Sciatic nerve (tissue), 2 donors: ENCODE measurements around the gene RBCK1. TPM values are rescaled to one million over a fixed set of nuclear protein-coding genes. Genes with fewer than 3 reads are reported as not detected.

Experiments
- ATAC-seq: fragments of 200-7000 bp; cut with Tn5 transposase; one replicate; pipeline ENCODE4 v1.9.1; 2020; ENCODE audit warnings: mild to moderate bottlenecking, moderate library complexity
- DNase-seq: peaks from one replicate; pipeline ENCODE4 v3.0.0-alpha.2; 2020; ENCODE audit warnings: low spot score
- intact Hi-C: fragments of 100-400 bp; cut with DNase I; formaldehyde crosslinking; loops from one replicate; pipeline ENCODE4 v1.14.2; 2022
- total RNA-seq: library from RNA; stranded (reverse); fragmentation: NEBNext Ultra II Directional; extraction: Animal tissue kit (Norgen Biotek cat#: 25700); gene quantifications from one replicate; pipeline ENCODE4 v1.2.1, GENCODE V29; 2021
- donor health status: DM: no; HTN: no; CAD: no.
- donor health status: DM: no; HTN: no; CAD: no.

The RBCK1 gene
- total RNA-seq, 1 donor from 2014 or later = 72.7 TPM

DNA sequence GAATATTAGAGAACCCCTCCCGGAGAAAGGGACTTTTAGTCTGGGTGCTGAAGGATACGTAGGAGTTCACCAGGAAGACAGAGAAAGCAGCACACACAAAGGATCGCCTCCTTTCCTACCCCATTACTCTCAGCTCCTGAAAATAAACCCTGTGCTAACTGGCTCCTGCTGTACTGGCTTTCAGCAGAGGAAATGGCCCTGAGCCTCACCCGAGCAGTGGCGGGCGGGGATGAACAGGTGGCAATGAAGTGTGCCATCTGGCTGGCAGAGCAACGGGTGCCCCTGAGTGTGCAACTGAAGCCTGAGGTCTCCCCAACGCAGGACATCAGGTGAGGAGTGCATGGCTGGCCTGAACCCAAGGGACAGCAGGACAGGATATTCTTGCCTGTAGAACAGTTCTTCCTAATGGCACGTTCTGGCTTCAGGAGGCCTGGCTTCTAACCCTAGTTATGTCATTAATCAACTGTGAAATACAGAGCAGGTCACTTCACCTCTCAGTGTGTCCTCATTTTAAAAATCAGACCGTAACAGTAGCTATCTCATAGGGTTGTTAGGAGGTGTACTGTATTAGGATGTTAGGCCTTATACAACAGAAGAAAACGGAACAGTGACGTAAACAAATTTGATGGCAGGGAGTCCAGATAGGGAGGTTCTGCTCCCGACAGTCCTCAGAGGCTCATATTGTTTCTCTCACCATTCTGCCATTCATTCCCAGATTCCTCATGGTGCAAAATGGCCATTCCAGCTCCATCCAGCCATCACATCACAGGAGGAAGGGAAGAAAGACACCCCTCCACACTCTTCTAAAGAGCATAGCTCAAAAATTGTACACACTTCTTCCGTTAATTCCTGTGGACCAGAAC lies 1.8 kb downstream of the RBCK1 start:
- no peak for ATAC-seq
- DNase-seq = no peak
- intact Hi-C loops = no loop called here

DNA sequence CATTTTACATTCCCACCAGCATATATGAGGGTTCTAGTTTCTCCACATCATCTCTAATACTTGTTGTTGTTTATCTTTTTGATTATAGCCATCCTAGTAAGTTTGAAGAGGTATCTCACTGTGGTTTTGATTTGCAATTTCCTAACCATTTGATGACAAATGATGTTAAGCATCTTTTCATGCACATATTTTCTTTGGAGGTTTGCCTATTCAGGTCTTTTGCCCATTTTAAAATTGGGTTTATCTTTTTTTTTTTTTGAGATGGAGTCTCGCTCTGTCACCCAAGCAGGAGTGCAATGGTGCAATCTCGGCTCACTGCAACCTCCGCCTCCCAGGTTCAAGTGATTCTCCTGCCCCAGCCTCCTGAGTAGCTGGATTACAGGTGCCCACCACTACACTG lies 4.0 kb downstream of the RBCK1 start:
- ATAC-seq = no peak
- intact Hi-C loops = no loop called here

DNA sequence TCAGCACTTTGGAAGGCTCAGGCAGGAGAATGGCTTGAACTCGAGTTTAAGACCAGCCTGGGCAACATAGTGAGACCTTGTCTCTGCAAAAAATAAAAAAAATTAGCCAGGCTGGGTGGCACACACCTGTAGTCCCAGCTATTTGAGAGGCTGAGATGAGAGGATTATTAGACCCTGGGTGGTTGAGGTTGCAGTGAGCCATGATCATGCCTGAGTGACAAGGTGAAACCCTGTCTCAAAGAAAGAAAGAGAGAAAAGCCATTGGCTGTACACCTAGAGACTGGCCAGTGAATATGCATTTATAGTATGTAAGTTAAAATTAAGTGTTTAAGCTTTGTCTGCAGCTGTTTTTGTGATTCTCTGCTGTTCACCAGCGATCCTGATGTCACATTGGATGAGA lies 6.1 kb downstream of the RBCK1 start:
- intact Hi-C loops = no loop called here
- DNase-seq (no peak), ATAC-seq (no peak)

More for the DNA sequence above, 4.0 kb downstream of the RBCK1 start:
- no peak for DNase-seq

DNA sequence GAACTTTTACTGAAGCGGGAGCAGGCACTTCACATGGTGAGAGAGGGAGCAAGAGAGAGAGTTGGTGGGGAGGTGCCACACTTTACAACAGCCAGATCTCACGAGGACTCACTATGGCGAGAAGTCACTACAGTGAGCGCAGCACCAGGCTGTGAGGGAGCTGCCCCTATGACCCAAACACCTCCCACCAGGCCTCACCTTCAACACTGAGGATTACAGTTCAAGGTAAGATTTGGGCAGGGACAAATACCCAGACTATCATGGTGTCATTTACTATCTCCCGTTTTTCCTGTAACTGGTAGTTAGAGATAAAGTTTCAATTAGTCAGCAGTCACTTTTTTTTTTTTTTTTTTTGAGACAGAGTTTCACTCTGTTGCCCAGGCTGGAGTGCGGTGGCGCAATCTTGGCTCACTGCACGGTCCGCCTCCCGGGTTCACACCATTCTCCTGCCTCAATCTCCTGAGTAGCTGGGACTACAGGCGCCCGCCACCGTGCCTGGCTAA lies 7.8 kb downstream of the RBCK1 start:
- intact Hi-C loops = no loop called here
- no peak for DNase-seq
- peak; percentile 17 for ATAC-seq

DNA sequence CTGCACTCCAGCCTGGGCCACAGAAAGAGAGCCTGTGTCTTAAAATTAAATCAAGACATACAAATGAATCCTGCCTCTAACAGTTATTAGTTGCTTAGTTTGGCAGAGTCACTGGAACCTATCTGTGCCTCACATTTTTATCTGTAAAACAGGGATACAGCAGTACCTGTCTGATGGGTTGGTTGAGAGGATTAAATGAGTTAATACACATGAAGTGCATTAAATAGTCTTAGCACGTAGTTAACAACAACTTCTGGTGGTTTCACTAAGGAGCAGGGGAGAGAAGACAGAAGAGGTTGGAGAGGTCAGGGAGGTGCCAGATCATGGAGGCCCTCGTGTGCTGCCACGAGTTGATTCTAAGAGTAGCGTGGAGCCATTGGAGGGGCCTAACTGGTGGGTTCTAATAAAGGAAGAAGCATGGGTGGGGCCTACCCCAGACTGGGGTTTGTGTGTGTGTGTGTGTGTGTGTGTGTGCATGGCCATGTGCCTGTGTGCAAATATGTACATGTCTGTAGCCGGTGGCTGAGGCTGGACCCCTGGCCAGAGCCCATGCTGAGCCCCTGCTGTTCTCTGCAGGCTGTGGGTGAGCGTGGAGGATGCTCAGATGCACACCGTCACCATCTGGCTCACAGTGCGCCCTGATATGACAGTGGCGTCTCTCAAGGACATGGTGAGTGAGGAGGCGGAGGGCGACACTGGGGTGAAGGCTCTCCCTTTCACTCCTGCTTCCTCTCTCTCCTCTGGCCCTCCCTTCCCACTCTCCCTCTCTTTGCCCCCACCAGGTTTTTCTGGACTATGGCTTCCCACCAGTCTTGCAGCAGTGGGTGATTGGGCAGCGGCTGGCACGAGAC lies 9.1 kb downstream of the RBCK1 start:
- no peak for DNase-seq
- intact Hi-C loops = no loop called here
- ATAC-seq = no peak

DNA sequence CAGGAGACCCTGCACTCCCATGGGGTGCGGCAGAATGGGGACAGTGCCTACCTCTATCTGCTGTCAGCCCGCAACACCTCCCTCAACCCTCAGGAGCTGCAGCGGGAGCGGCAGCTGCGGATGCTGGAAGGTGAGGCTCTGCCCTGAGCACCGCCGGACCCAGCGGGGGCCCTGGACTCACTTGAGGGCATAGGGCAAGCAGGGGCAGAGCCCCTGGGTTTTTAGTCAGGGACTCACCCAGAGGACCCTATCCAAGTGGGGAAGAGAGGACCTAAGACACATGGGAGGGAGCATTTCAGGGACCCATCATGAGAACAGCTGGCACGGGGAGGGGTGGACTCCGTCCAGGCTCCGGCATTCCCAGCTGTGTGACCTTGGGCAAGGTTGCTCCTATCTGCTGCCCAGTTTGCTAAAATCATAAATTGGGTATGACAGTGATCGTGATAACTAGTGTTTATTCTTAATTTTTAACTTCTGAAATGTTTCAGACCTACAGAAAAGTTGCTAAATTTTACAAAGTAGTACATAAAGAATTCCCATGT lies 9.8 kb downstream of the RBCK1 start:
- DNase-seq (no peak), ATAC-seq (no peak)
- intact Hi-C loops = no loop called here

DNA sequence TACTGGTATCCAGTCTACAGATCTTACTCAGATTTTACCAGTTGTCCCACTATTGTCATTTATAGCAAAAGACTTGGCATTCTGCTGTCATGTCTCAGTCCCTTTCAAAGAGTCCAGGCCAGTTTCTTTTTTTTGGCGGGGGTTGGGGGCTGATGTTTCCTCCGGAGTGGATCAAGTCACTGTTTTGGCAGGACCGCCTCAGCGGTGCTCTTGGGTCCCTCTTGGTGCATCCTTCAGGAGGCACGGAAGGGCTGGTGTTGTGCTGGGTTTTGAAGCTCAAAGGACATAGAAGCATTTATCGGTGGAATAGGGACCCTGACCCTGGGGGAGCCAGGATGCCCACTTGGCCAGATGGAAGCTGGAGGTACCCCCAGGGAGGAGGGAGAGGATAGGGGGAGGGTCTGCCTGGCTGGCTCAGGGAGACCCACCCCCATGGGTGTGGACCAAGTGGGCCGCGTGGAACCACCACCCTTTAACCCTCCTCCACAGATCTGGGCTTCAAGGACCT lies 10.8 kb downstream of the RBCK1 start:
- DNase-seq (no peak), ATAC-seq (no peak)
- intact Hi-C loops = no loop called here

DNA sequence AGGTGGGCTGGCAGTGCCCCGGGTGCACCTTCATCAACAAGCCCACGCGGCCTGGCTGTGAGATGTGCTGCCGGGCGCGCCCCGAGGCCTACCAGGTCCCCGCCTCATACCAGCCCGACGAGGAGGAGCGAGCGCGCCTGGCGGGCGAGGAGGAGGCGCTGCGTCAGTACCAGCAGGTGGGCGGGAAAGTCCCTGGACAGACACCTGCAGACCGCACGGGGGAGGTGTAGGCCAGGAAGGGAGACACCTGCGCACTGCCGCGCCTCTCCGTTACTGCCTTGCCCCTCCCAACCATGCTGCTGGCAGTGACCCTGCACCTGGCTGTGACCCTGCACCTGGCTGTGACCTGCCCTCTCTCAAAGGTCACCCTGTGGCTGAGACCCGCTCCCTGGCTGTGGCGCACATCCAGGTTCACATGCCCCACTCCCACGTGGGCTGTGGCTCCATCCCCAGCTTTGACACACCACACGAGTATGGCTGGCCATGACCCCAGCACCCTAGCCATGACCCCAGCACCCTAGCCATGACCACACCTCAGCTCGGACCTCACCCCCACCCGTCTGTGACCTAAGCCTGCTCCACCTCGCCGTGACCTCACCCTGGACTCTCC lies 11.6 kb downstream of the RBCK1 start:
- intact Hi-C loops = no loop called here
- no peak for DNase-seq
- ATAC-seq = peak; percentile 26

DNA sequence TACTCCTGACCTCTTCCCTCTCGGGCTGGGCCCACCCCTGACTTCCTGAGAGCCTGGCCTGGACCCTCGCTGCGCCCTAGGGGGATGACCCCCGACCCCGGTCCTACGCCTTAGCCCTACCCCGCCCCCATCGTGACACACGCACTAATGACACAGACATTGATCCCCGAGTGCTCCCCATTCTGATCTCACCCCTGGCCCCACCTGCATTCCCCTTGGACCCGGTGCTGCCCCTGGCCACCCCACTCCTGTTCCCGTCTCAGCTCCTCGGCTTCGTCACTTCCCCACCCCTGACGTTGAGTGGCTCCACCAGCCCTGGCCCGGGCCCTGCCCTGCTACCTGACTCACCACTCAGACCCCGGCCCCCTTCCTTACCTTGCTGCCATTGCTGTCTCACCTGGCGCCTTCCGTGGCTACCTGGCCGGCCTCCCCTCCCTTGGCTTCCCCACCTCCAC lies 12.1 kb downstream of the RBCK1 start:
- ATAC-seq (no peak), DNase-seq (no peak)
- intact Hi-C loops = no loop called here

DNA sequence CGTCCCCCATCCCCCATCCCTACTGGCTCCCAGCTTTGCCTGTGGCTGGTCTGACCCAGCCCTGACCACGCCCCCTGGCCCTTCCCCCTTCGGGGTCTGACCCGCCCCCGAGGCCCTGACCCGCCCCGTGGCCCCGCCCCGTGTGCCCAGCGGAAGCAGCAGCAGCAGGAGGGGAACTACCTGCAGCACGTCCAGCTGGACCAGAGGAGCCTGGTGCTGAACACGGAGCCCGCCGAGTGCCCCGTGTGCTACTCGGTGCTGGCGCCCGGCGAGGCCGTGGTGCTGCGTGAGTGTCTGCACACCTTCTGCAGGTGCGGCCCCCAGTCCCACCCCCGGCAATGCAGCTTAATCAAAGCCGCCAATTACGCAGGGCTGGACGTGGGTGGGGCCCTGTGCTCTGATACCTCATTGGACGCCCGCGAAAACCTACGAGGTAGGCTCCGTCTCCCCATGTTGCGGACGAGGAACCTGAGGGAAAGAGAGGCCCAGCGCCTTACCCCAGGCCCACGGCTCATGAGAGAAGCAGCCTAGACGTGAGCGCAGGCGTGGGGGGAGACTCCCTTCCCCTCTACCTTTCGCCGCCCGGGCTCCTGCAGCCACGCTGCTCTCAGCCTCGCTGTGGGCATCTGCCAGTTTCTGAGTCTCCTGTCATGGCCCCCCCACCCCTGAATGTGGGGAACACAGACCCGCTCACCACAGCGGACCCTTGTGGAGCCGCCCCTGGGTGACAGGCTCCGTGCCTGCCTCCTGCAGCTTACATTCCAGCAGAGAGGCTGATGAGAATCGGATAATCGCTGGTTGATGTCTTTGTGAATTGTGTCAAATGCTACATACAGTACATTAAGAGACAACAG lies 12.8 kb downstream of the RBCK1 start:
- ATAC-seq (no peak), DNase-seq (no peak)
- intact Hi-C loops = no loop called here

DNA sequence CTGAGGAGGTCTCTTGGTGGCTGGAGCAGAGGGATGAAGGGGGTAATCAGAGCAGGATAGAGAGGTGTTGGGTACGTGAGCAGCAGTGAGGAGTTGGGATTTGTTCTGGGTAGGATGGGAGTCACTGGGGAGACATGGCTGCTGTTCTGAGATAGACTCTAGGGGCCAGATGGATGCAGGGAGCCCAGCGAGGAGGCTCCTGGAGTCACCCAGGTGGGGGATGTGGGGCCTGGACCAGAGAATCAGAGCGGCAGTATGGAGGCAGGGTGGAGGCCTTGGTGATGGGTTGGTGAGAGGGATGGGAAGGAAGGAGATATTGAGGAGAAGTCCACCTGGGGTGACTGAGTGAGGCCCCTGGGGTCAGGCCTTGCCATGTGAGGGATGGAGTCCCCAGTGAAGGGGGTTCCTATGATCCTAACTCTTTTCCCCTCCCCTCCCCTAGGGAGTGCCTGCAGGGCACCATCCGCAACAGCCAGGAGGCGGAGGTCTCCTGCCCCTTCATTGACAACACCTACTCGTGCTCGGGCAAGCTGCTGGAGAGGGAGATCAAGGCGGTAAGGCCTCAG lies 13.7 kb downstream of the RBCK1 start:
- DNase-seq (no peak), ATAC-seq (no peak)
- intact Hi-C loops = no loop called here

DNA sequence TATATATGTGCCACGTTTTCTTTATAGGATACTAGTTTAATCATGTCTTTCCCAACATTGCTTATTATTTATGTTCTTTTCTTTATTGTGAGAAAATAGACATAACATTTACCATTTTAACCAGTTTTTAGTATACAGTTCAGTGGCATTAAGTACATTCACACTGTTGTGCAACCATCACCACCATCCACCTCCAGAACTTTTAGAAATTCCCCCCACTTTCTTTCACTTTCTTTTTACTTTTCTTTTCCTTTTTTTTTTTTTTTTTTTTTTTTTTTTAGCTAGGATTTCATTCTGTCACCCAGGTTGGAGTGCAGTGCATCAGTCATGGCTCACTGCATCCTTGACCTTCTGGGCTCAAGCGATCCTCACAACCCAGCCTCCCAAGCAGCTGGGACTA lies 18.5 kb downstream of the RBCK1 start:
- DNase-seq (no peak), ATAC-seq (no peak)
- intact Hi-C loops = no loop called here

DNA sequence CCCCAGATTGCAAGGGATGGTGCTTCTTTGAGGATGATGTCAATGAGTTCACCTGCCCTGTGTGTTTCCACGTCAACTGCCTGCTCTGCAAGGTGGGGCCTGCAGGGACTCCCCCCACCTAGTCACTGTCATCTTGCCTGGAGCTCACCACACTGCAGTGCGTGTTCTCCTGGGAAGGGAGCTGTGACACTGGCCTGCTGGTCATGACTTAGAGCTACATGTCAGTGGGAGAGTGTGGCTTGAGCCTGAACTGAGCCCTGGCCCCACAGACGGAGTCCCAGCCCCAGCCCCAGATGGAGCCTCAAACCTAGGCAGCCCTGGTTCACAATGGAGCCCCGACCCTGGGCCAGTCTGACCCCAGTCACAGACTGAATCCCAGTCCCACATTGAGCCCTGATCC lies 19.3 kb downstream of the RBCK1 start:
- intact Hi-C loops = no loop called here
- ATAC-seq = no peak
- DNase-seq = no peak

DNA sequence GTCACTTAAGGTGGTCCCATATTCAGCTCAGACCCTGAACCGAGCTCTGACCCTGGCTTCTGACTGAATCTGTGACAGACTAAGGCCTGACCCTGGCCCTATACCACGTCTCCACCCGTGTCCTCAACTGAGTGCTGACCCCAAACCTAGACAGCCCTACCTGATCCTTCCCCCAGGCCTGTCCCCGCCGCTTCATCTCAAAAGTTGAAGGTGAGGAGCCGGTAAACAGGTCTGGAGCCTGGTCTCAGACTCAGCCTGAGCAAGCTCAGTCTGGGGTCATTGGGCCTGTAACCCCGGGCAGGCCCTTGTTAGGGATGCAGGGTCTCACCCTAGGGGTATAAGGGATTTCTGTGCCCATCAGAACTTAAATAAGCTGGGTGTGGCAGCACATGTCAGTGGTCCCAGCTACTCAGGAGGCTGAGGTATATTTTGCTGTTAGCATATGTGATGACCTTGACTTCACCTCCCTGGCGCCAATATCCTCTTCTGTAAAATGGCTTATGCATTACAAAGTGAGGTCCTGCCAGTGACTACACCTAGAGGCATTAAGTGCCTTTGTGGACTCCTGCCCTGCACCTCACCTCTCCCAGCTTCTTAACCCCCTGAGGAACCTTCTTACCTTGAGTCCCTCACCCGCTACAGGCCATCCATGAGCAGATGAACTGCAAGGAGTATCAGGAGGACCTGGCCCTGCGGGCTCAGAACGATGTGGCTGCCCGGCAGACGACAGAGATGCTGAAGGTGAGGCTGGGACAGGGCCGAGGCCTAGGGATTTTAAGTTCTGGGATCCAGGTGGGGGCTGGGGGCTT lies 20.0 kb downstream of the RBCK1 start:
- ATAC-seq (no peak), DNase-seq (no peak)
- intact Hi-C loops = no loop called here

DNA sequence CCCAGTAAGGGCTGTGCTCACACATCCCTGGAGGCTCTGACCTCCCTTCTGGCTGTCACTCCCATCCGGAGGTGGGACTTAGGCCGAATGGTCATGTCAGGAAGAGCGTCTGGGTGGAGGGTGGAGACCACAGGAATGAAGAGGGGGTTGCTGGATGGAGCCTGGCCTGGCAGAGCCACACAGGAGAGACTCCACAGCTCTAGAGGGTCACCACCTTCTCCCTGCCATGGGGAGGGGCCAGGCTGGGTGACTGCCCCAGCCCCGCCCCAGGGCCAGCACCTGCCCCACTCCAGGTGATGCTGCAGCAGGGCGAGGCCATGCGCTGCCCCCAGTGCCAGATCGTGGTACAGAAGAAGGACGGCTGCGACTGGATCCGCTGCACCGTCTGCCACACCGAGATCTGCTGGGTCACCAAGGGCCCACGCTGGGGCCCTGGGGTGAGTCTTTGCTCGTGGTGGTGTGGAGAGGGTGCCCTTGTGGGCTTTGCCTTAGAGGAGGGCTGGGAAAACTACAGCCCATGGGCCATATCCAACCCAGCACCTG lies 20.6 kb downstream of the RBCK1 start:
- no peak for DNase-seq
- ATAC-seq = no peak
- intact Hi-C loops = no loop called here

DNA sequence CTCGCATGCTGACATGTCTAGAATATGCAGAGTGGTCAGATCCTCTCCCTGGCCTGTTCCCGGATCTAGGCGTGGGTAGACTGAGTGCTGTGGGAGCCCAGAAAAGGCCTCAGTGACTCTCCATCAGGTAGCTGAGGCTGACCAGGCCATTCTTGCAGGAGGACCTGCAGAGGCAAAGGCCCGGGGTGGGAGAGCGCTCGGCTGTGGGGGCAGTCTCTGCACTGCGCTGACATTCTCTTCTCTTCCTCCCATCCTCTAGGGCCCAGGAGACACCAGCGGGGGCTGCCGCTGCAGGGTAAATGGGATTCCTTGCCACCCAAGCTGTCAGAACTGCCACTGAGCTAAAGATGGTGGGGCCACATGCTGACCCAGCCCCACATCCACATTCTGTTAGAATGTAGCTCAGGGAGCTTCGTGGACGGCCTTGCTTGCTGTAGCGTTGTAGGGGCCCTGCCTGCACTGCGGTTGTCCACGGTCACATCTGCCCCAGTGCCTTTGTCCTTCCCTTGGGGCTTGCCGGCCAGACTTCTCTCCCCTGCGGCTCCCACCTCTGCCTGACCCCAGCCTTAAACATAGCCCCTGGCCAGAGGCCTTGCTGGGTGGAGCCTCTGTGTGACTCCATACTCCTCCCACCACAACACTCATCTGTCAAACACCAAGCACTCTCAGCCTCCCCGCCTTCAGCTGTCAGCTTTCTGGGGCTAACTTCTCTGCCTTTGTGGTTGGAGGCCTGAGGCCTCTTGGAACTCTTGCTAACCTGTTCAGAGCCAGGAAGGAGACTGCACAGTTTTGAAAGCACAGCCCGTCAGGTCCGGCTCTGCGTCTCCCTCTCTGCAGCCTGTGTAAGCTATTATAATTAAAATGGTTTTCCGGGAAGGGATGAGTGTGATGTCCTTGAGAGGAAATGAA lies 22.2 kb downstream of the RBCK1 start:
- intact Hi-C loops = no loop called here

More for the DNA sequence above, 22.2 kb downstream of the RBCK1 start:
- ATAC-seq = no peak
- peak; percentile 47 for DNase-seq
